ENCODE results near the gene GH1.

The GH1 gene

DNA sequence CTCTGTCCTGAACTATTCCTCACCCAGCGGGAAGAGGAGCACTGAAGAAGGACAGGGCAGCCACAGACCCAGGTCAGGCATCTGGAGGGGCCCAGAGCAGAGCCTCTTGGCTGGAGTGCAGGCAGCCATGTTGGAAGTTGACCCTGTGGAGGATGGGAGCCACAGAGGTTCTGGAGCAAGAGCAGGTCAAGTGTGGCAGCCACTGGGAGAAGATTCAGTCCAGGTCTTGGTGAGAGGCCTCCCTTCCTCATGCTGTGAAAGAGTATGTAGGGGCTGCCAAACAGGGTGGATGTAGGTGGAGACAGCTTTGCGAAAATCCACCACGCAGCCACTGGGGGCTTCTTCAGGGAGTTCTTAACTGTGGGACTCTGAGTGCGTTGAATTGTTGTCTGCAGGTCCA lies 14.1 kb upstream of the GH1 start:
- TF ChIP-seq, protein P1, sequence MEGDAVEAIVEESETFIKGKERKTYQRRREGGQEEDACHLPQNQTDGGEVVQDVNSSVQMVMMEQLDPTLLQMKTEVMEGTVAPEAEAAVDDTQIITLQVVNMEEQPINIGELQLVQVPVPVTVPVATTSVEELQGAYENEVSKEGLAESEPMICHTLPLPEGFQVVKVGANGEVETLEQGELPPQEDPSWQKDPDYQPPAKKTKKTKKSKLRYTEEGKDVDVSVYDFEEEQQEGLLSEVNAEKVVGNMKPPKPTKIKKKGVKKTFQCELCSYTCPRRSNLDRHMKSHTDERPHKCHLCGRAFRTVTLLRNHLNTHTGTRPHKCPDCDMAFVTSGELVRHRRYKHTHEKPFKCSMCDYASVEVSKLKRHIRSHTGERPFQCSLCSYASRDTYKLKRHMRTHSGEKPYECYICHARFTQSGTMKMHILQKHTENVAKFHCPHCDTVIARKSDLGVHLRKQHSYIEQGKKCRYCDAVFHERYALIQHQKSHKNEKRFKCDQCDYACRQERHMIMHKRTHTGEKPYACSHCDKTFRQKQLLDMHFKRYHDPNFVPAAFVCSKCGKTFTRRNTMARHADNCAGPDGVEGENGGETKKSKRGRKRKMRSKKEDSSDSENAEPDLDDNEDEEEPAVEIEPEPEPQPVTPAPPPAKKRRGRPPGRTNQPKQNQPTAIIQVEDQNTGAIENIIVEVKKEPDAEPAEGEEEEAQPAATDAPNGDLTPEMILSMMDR (IDR thresholded peaks at IDR 0.05; ENCODE audit: low read depth, low read length, missing control alignments): no peak
- in situ Hi-C loops (cut with HindIII; ENCODE audit: low sequenced_read_pairs): no loop called here
- H3K4me3 ChIP-seq (ENCODE audit: low read depth, low read length): no peak overlapping the region
- DNase-seq (ENCODE audit: low read depth): no peak

DNA sequence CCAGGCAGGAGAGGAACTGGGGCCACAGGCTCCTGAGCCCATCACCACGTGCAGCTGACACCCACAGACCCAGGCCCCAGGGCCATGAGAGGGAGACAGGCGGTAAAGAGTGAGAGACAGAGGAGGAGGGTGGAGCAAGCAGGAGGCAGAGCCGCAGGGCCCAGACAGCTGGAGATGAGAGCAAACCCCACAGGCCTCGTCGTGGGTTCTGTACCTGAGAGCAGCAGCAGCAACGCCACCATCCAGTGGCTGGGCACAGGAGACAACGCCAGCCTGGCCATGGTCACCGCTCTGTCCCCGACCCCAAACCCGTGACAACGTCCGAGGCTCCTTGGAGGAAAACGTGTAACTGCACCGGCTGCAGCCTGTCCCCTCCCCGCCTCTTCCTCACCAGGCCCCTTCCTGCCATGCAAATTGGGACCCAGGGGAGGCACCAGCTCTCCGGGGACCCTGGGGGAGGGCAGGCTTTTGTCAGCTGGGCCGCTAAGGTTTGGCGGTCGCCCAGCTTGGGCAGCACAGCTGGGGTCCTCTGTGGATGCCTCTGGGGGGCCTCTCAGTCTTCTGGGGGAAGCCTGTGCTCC lies 13.4 kb upstream of the GH1 start, which contains the start of gene CD79B:
TSS of gene CD79B (minus strand) at position 351 of the 581 bp plus-strand sequence. CDS start at position 281, 70 bp downstream.
- in situ Hi-C loops (cut with HindIII; ENCODE audit: low sequenced_read_pairs): no loop called here
- H3K4me3 ChIP-seq (ENCODE audit: low read depth, low read length): no peak within 1 kb of the TSS
- TF ChIP-seq, protein P1 (IDR thresholded peaks at IDR 0.05; ENCODE audit: low read depth, low read length, missing control alignments): no peak
- DNase-seq (ENCODE audit: low read depth): no peak

DNA sequence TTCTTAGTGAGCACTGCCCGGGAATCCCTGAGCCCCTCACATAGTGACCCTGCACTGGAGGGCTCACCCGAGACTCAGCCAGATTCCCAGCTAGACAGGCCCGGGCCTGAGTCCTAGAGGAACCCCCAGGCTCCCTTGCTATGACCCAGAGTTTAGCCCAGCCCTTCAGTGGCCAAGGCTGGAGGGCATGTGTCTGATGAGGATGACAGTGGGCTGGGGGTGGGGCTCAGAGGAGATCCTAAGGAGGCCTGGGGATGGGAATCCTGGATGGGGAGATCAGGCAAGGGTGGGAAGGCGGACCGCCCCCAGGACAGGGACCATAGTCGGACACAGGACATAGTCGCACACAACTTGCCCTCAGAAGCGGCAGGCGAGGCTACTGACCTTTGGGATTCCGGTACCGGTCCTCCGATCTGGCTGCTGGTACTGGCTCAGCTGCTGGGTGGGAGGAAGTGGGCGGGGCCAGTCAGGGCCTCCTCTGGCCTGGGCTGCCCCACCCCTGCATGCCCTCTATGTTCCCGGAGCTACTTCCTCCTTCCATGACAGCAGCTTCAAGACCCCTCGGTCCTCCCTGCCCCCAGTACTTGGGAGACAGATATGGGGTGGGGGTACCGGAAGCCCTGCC lies 12.4 kb upstream of the GH1 start:
- no peak for DNase-seq (ENCODE audit: low read depth)
- TF ChIP-seq, protein P1 (IDR thresholded peaks at IDR 0.05; ENCODE audit: low read depth, low read length, missing control alignments): no peak
- in situ Hi-C loops (cut with HindIII; ENCODE audit: low sequenced_read_pairs): no loop called here
- no peak overlapping the region for H3K4me3 ChIP-seq (ENCODE audit: low read depth, low read length)

DNA sequence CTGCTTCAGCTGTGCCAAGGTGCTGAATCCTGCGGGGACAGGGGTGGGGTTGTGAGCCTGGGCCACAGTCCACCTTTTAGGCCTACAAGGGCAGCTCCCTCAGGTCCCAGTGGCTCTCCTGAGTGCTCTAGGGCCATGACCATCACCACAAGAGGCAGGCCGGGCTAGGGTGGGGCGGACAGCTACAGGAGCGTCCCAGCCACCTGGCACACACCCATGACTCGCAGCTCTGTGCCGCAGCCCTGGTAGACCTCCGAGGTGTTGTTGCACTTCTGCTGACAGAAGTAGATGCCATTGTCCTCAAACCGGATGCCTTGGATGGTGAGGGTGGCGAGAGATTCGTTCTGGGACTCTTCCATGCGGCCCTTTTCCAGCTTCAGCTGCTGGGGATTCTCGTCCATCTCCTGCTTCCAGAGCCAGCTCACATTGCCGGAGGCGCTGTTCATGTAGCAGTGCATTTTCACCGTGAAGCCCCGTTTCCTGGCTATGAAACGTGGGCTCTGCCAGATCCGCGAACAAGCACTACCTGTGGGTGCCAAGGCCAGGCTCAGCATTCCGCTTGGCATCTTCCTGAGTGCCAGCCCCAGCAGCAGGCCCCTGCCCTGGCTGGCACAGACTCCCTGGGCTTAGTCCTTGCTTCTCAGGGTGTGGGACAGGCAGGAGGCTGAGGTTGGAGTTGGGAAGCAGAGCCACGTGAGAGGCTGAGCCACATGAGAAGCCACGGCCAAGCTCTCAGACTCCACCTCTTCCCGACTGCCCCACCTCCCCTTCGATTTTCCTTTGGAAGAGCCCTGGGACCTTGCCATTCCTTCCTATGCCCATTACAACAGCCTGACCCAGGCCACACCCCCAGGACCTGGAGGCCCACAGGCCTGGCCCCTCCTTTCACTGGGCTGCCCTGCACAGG lies 11.5 kb upstream of the GH1 start:
- TF ChIP-seq, protein P1 (IDR thresholded peaks at IDR 0.05; ENCODE audit: low read depth, low read length, missing control alignments): no peak
- DNase-seq (ENCODE audit: low read depth): no peak
- in situ Hi-C loops (cut with HindIII; ENCODE audit: low sequenced_read_pairs): loop anchor here (5.0 kb wide), 1 partner anchor 52 kb away; no protein-coding TSS in a partner anchor
- H3K4me3 ChIP-seq (ENCODE audit: low read depth, low read length): no peak overlapping the region

DNA sequence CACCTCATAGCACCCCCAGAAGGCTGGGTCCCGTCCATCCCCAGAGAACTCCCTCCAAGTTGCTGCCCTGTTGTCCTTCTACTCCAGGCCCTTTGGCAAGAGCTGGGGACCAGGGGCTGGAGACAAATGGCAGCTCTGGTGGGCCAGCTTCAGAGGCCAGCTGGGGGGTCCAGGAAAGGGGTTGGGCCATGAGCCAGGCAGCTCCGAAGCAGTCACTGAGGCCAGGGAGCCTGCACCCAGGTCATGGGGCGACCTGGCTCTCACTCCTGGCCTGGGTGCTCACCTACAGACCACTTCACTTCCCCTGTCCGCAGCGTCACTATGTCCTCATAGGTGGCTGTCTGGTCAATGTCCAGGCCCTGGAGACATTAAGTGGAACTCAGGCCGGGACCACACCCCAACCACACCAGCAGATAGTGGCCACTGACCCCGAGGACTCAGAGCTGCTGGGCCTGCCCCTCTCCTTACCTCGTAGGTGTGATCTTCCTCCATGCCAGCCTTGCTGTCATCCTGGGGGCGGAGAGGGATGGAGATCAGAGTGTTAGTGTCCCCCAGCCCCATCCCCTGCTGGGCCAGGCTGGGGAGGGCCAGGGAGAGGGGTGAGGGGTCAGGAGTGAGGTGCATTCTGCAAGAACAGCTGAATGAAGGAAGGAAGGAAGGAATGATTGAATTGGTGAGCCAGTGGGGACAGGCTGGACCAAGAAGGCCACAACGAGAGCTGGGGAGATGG lies 10.5 kb upstream of the GH1 start:
- TF ChIP-seq, protein P1 (IDR thresholded peaks at IDR 0.05; ENCODE audit: low read depth, low read length, missing control alignments): no peak

More for the DNA sequence above, 10.5 kb upstream of the GH1 start:
- H3K4me3 ChIP-seq (ENCODE audit: low read depth, low read length): no peak overlapping the region
- no peak for DNase-seq (ENCODE audit: low read depth)
- in situ Hi-C loops (cut with HindIII; ENCODE audit: low sequenced_read_pairs): loop anchor here (5.0 kb wide), 1 partner anchor 53 kb away; no protein-coding TSS in a partner anchor
